GM12878 (cell line): ENCODE results near the gene SLCO2B1. TPM values are rescaled to one million over a fixed set of nuclear protein-coding genes. Genes with fewer than 3 reads are reported as not detected.

Experiments
- ATAC-seq: fragments of 200-7000 bp; cut with Tn5 transposase; 3 replicates; pipeline ENCODE4 v1.9.1; 2020; ENCODE audit warnings: mild to moderate bottlenecking, moderate library complexity
- BruUV-seq: library from RNA; stranded (reverse); fragments of 400-500 nt; replicated peaks from 2 replicates; lab custom pipeline; 2021; lab: Mats Ljungman, UMichigan
- CTCF ChIA-PET: fragments of 300-600 bp; sonication (Branson Sonifier 250); formaldehyde crosslinking; extraction: SDS; loops from one replicate; lab custom pipeline; 2021; ENCODE audit warnings: inconsistent platforms; lab: Yijun Ruan, JAX
- POLR2A ChIA-PET: fragments of 350-600 bp; formaldehyde crosslinking; extraction: SDS; loops from one replicate; lab custom pipeline; 2021; ENCODE audit warnings: inconsistent platforms; lab: Charles Lee
- RAD21 ChIA-PET: fragments of 300-600 bp; sonication (Branson Sonifier 250); formaldehyde crosslinking; loops from one replicate; lab custom pipeline; 2023; ENCODE audit warnings: antibody characterized with exemption; ENCODE audit not compliant: unreplicated experiment; lab: Charles Lee
- SMC1A ChIA-PET: fragments of 300-600 bp; sonication (Branson Sonifier 250); formaldehyde crosslinking; loops from one replicate; lab custom pipeline; 2023; ENCODE audit not compliant: unreplicated experiment, uncharacterized antibody; lab: Charles Lee
- DNase-seq: peaks from one replicate; pipeline ENCODE4 v3.0.0-alpha.2; 2011; ENCODE audit warnings: low read depth, low spot score
- FAIRE-seq: peaks from 3 replicates; lab custom pipeline; 2011; peaks lifted over from hg19 to GRCh38; lab: Jason Lieb, UNC
- H2AFZ ChIP-seq: 2 replicates; pipeline ENCODE4 v1.6.0; 2011; ENCODE audit warnings: low read depth, low read length, control low read depth; ENCODE audit not compliant: control insufficient read depth
- H3K27ac ChIP-seq: 2 replicates; pipeline ENCODE4 v1.5.1; 2011; ENCODE audit warnings: control low read depth; ENCODE audit not compliant: control insufficient read depth, insufficient read depth
- H3K27me3 ChIP-seq, 2 experiments: replicated peaks in 1 of 2; 2 replicates each; pipeline versions ENCODE4 v1.6.0 to v1.6.1; 2011; ENCODE audit warnings: low read length in 1 of 2; ENCODE audit not compliant: control insufficient read depth in 2 of 2, insufficient read depth in 2 of 2
- H3K36me3 ChIP-seq, 2 experiments: 2 replicates each; pipeline ENCODE4 v1.5.1; 2011; ENCODE audit warnings: low read length in 1 of 2; ENCODE audit not compliant: control insufficient read depth in 2 of 2, insufficient read depth in 2 of 2
- H3K4me1 ChIP-seq: 2 replicates; pipeline ENCODE4 v1.6.1; 2011; ENCODE audit warnings: mild to moderate bottlenecking, low read length, moderate library complexity, mixed read lengths; ENCODE audit not compliant: control insufficient read depth, insufficient read depth
- H3K4me2 ChIP-seq: 2 replicates; pipeline ENCODE4 v1.6.0; 2011; ENCODE audit warnings: control low read depth; ENCODE audit not compliant: control insufficient read depth, insufficient read depth
- H3K4me3 ChIP-seq: fragments of 200-600 bp; sonication (generic); 2 replicates; pipeline ENCODE4 v1.5.1; 2016
- H3K79me2 ChIP-seq: 2 replicates; pipeline ENCODE4 v1.6.0; 2011; ENCODE audit warnings: low read length; ENCODE audit not compliant: control insufficient read depth, insufficient read depth
- H3K9ac ChIP-seq: 2 replicates; pipeline ENCODE4 v1.8.0; 2011; ENCODE audit warnings: low read length, control low read depth, mixed read lengths; ENCODE audit not compliant: control insufficient read depth, insufficient read depth
- H3K9me3 ChIP-seq: replicated peaks from 3 replicates; pipeline ENCODE4 v1.5.1; 2011; ENCODE audit warnings: mild to moderate bottlenecking, low read length; ENCODE audit not compliant: control insufficient read depth, insufficient read depth
- H4K20me1 ChIP-seq: 2 replicates; pipeline ENCODE4 v1.6.0; 2011; ENCODE audit not compliant: control insufficient read depth, insufficient read depth
- CBX5 ChIP-seq: sonication (generic); IDR thresholded peaks from 2 replicates; pipeline ENCODE4 v1.6.1; 2016; ENCODE audit warnings: low read depth, moderate library complexity, mild to moderate bottlenecking, inconsistent platforms
- CUX1 ChIP-seq: IDR thresholded peaks from 2 replicates; pipeline ENCODE4 v1.6.1; 2012; ENCODE audit warnings: improper control_type of control experiment, low read depth, low read length; ENCODE audit not compliant: insufficient replicate concordance
- FOS ChIP-seq: IDR thresholded peaks from 3 replicates; pipeline ENCODE4 v1.6.1; 2011; ENCODE audit warnings: borderline replicate concordance; ENCODE audit not compliant: insufficient read length; ENCODE audit errors: extremely low read depth
- NFYA ChIP-seq: IDR thresholded peaks from 2 replicates; pipeline ENCODE4 v1.6.1; 2011; ENCODE audit warnings: low read depth, mild to moderate bottlenecking, low read length, improper control_type of control experiment, borderline replicate concordance
- WGBS: methylation state at CpG from one replicate; pipeline ENCODE4 v1.1.6; 2016; ENCODE audit warnings: low lambda C conversion rate; ENCODE audit not compliant: insufficient replicate concordance, insufficient coverage; ENCODE audit errors: missing lambda C conversion rate; 5-methylcytosine and 5-hydroxymethylcytosine counted together
- in situ Hi-C: fragments of 300-500 bp; cut with MboI; formaldehyde crosslinking; loops from 9 replicates; pipeline ENCODE4 v1.14.3; 2018; ENCODE audit warnings: mixed read lengths
- intact Hi-C: fragments of 100-400 bp; cut with micrococcal nuclease; formaldehyde crosslinking; loops from one replicate; pipeline ENCODE4 v1.14.2; 2022; ENCODE audit not compliant: unreplicated experiment
- polyA plus RNA-seq, 11 experiments: library from polyadenylated mRNA; depleted of rRNA in 4 of 11; unstranded in 6 of 11; stranded (reverse) in 5 of 11; fragments of >200 nt; fragmentation: Nextera tagmentation in 4 of 11; fragmentation: Illumina TruSeq in 1 of 11; extraction: Ambion mirVana in 4 of 11; extraction: Trizol in 1 of 11; gene quantifications; 1 replicate in 1 of 11; 2 replicates in 10 of 11; pipeline versions ENCODE4 v1.2.1 to v1.2.3, GENCODE V29; 2011 to 2016; ENCODE audit warnings: inconsistent platforms in 2 of 11, missing spikeins in 2 of 11, low read depth in 1 of 11
- total RNA-seq, 4 experiments: library from RNA; depleted of rRNA in 3 of 4; stranded (reverse); fragments of >200 nt in 3 of 4; fragmentation: Illumina TruSeq in 1 of 4; extraction: Trizol in 1 of 4; gene quantifications; 2 replicates each; pipeline versions ENCODE4 v1.2.1 to v1.2.3, GENCODE V29; 2013 to 2021

SLCO2B1 gene
- total and polyA plus RNA-seq, 10 of the 15 experiments (the other 5 are each of a cell fraction or from before 2014, with no cell fraction given): 0.05 to 3.5 (median 0.93) TPM; not detected in 2

- no peak for TF ChIP-seq CUX1
Measured at GRCh38 chr11:75112200-75112599, 38.7 kb upstream of the SLCO2B1 start (continued).

DNA sequence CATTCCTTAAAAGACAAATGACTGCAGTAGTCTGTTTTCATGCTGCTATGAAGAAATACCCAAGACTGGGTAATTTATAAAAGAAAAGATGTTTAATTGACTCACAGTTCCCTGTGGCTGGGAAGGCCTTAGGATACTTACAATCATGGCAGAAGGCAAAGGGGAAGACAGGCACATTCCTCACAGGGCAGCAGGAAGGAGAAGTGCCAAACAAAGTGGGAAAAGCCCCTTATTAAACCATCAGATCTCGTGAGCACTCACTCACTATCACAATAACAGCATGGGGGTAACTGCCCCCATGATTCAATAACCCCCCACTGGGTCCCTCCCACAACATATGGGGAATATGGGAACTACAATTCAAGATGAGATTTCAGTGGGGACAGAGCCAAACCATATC, 37.9 kb upstream of the SLCO2B1 start:
- Histone ChIP-seq H3K27me3 (no peaks in the 10 kb centered on the region), H3K36me3 (no peaks in the 10 kb centered on the region), H3K27ac (no peak overlapping the region), H3K4me3 (no peak overlapping the region), H3K4me2 (no peak overlapping the region)
- FAIRE-seq: no peak
- RAD21 ChIA-PET: no interaction called here
- in situ Hi-C loops: no loop called here
- BruUV-seq: no TSS peak
- no peak for TF ChIP-seq FOS
- no peak for TF ChIP-seq CBX5
- no peak for TF ChIP-seq NFYA
- TF ChIP-seq, all 136 proteins: peak for 0
- H3K4me1 ChIP-seq: no peaks in the 10 kb centered on the region
- no peak for ATAC-seq
- 0% methylated on average over 1 of the region's 1 CpG for WGBS
- no peak overlapping the region for H3K9ac ChIP-seq
- no peak overlapping the region for H2AFZ ChIP-seq
- no peaks in the 10 kb centered on the region for H3K79me2 ChIP-seq
- CTCF ChIA-PET: interaction anchor here (2.8 kb wide), 1 partner anchor 28 kb away, joined by 13 read pairs; no protein-coding TSS in a partner anchor
- H4K20me1 ChIP-seq: no peaks in the 10 kb centered on the region
- no peak for DNase-seq
- POLR2A ChIA-PET: no interaction called here
- H3K9me3 ChIP-seq: peaks cover 2% of the 10 kb centered on the region
- SMC1A ChIA-PET: no interaction called here
- intact Hi-C loops: no loop called here
